Measurements from ENCODE around the gene CETN3. TPM values are rescaled to one million over a fixed set of nuclear protein-coding genes. Genes with fewer than 3 reads are reported as not detected.
"Not testable (repeated sequence)": the region's sequence is repeated elsewhere in the genome, so short reads cannot be mapped to it uniquely, and the experiment has no call there.

CETN3 gene
- total RNA-seq, 1 donor from 2014 or later: 27.8 TPM

DNA sequence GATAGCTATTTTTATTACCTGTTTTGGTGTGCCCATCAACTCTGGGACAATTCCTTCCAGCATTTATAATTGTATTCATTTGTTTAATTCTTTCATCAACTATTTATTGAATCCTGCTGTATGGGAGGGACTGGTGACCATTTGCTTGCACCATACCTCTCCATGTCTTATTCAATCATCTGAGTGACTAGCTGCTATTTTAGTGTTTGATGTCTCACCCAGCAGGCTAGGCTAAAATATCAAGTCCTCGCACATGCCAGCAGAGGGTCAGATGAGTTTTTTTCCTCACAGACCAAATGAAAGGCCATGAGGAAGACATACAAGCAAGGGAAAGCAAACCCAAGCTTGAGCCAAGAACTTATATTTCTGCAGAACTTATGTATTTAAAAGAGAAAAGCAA, 63.9 kb downstream of the CETN3 start:
- DNase-seq: no peak
- intact Hi-C loops (cut with micrococcal nuclease): no loop called here
- H3K4me3 ChIP-seq: no peak overlapping the region
- H3K36me3 ChIP-seq: no peaks in the 10 kb centered on the region
- no peaks in the 10 kb centered on the region for H3K27me3 ChIP-seq (ENCODE audit: low read depth)
- H3K4me1 ChIP-seq: no peaks in the 10 kb centered on the region
- no peak overlapping the region for H3K27ac ChIP-seq (replicated peaks)
- TF ChIP-seq, protein P1, sequence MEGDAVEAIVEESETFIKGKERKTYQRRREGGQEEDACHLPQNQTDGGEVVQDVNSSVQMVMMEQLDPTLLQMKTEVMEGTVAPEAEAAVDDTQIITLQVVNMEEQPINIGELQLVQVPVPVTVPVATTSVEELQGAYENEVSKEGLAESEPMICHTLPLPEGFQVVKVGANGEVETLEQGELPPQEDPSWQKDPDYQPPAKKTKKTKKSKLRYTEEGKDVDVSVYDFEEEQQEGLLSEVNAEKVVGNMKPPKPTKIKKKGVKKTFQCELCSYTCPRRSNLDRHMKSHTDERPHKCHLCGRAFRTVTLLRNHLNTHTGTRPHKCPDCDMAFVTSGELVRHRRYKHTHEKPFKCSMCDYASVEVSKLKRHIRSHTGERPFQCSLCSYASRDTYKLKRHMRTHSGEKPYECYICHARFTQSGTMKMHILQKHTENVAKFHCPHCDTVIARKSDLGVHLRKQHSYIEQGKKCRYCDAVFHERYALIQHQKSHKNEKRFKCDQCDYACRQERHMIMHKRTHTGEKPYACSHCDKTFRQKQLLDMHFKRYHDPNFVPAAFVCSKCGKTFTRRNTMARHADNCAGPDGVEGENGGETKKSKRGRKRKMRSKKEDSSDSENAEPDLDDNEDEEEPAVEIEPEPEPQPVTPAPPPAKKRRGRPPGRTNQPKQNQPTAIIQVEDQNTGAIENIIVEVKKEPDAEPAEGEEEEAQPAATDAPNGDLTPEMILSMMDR (IDR thresholded peaks at IDR 0.05; ENCODE audit: borderline replicate concordance): no peak
- H3K9me3 ChIP-seq (replicated peaks): peaks cover 6% of the 10 kb centered on the region

DNA sequence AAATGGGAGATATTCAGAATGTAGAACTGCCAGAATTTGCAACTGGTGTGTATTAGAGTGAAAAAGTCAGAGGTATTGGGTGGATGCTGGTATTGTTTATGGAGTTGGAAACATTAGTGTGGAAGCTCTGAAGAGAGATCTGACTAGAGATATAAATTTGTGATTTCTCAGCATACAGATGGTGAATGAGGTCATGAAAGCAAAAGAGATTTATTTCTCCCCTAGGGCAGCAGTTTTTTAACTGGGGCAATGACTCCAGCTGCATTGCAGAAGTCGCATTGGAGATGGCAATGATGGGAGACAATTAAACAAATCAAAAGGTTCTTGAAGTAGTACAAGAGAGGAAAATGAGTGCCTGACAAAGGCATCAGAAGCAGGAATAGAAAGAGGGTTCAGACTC, 64.9 kb downstream of the CETN3 start:
- Histone ChIP-seq H3K4me3 (no peak overlapping the region), H3K27ac (replicated peaks) (no peak overlapping the region), H3K27me3 (ENCODE audit: low read depth) (no peaks in the 10 kb centered on the region), H3K9me3 (replicated peaks) (peaks cover 5% of the 10 kb centered on the region), H3K4me1 (no peaks in the 10 kb centered on the region), H3K36me3 (no peaks in the 10 kb centered on the region)
- intact Hi-C loops (cut with micrococcal nuclease): no loop called here
- TF ChIP-seq, protein P1 (IDR thresholded peaks at IDR 0.05; ENCODE audit: borderline replicate concordance): no peak
- DNase-seq: no peak

DNA sequence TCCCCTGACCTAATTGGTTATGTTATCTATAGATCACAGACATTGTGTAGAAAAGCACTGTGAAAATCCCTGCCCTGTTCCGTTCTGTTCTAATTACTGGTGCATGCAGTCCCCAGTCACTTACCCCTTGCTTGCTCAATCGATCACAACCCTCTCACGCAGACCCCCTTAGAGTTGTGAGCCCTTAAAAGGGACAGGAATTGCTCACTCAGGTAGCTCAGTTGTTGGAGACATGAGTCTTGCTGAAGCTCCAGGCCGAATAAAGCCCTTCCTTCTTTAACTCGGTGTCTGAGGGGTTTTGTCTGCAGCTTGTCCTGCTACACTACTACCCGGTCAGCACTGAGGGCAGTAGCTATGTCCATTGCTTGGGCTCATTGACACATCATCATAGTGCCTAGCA, 65.8 kb downstream of the CETN3 start:
- intact Hi-C loops (cut with micrococcal nuclease); H3K9me3 ChIP-seq (replicated peaks); H3K36me3 ChIP-seq; DNase-seq; H3K27ac ChIP-seq (replicated peaks); H3K4me3 ChIP-seq; H3K4me1 ChIP-seq; H3K27me3 ChIP-seq (ENCODE audit: low read depth): not testable (repeated sequence)

DNA sequence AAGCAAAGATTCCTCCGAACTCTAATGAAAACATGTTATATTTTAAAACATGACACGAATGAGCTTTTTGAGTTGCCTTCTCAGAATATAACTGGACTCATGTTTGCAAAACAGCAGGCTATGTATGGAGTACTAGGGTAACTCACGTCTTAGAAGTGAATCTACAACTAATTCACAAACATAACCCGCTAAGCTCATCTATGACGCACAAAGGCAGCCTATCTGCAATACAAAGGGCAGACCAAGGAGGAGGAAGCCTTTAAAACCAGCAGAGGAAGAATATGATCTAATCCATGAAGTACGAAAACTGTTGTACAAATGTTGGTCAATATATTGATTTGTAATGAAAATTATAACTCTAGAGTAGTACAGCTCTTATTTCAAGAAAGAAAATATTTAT, 67.0 kb downstream of the CETN3 start:
- no peaks in the 10 kb centered on the region for H3K4me1 ChIP-seq
- TF ChIP-seq, protein P1 (IDR thresholded peaks at IDR 0.05; ENCODE audit: borderline replicate concordance): no peak
- no peak overlapping the region for H3K4me3 ChIP-seq
- no peaks in the 10 kb centered on the region for H3K9me3 ChIP-seq (replicated peaks)
- intact Hi-C loops (cut with micrococcal nuclease): no loop called here
- no peaks in the 10 kb centered on the region for H3K27me3 ChIP-seq (ENCODE audit: low read depth)
- H3K36me3 ChIP-seq: no peaks in the 10 kb centered on the region
- H3K27ac ChIP-seq (replicated peaks): no peak overlapping the region
- DNase-seq: no peak

Other genes with a start within 250 kb of the CETN3 start
- 3.6 TPM for gene MBLAC2, start 65.0 kb upstream of the CETN3 start, total RNA-seq
- gene POLR3G, start 65.1 kb upstream of the CETN3 start, total RNA-seq: 0.88 TPM
- gene LYSMD3, start 119.8 kb upstream of the CETN3 start, total RNA-seq: 19.8 TPM
- gene ADGRV1, start 149.0 kb upstream of the CETN3 start, total RNA-seq: not detected

Data from left ventricle myocardium inferior (tissue), 1 donor.